Activated CD4-positive, alpha-beta T cell treated with anti-CD3 and anti-CD28 coated beads for 24 hours (primary cell): ENCODE data around the gene PRSS27.
"Not testable (repeated sequence)": the region's sequence is repeated elsewhere in the genome, so short reads cannot be mapped to it uniquely, and the experiment has no call there.

Experiments used
- DNase-seq, 2 donors: peaks; one replicate each; pipeline ENCODE4 v3.0.0-alpha.2; 2020; ENCODE audit warnings: low read depth in 2 of 2

Gene PRSS27

GRCh38 chr16:2673066-2673999 lies 46.7 kb downstream of the PRSS27 start:
- DNase-seq: peak; percentile 88 to 89

GRCh38 chr16:2671741-2672140 lies 48.3 kb downstream of the PRSS27 start:
- DNase-seq: no peak

GRCh38 chr16:2671193-2671592 lies 48.8 kb downstream of the PRSS27 start:
- DNase-seq: not testable (repeated sequence)

GRCh38 chr16:2670017-2670416 lies 50.0 kb downstream of the PRSS27 start:
- peak; percentile 54 for DNase-seq

- not testable (repeated sequence) for DNase-seq
Measured at GRCh38 chr16:2669587-2669986, 50.4 kb downstream of the PRSS27 start.

GRCh38 chr16:2666671-2667070 lies 53.4 kb downstream of the PRSS27 start:
- not testable (repeated sequence) for DNase-seq

GRCh38 chr16:2664574-2664982 lies 55.4 kb downstream of the PRSS27 start:
- DNase-seq: no peak

- DNase-seq: peak in 1 of 2 donors; percentile 56
Measured at GRCh38 chr16:2663553-2664546, 56.2 kb downstream of the PRSS27 start.
